WTC11 (cell line): Measurements from ENCODE around the gene AK3.

Source experiments
- E2F5 ChIP-seq: sonication (generic); formaldehyde crosslinking; IDR thresholded peaks from 2 replicates; pipeline ENCODE4 v1.8.1; 2022; ENCODE audit warnings: mild to moderate bottlenecking, moderate library complexity, missing genetic modification reagents
- ELF4 ChIP-seq: sonication (generic); formaldehyde crosslinking; IDR thresholded peaks from 2 replicates; pipeline ENCODE4 v1.8.1; 2022; ENCODE audit warnings: low read depth, mild to moderate bottlenecking, moderate library complexity, missing genetic modification reagents
- HMGXB4 ChIP-seq: sonication (generic); formaldehyde crosslinking; IDR thresholded peaks from 2 replicates; pipeline ENCODE4 v1.8.1; 2023; ENCODE audit warnings: mild to moderate bottlenecking, moderate library complexity, missing genetic modification reagents
- ZNF219 ChIP-seq: sonication (generic); formaldehyde crosslinking; IDR thresholded peaks from 2 replicates; pipeline ENCODE4 v1.8.0; 2023; ENCODE audit warnings: missing genetic modification reagents, mild to moderate bottlenecking, borderline replicate concordance
- TF ChIP-seq, protein P1 (sequence below): fragments of 200-600 bp; IDR thresholded peaks from 2 replicates; pipeline ENCODE4 v1.8.0; 2022; ENCODE audit warnings: antibody characterized with exemption
- TF ChIP-seq, protein P2 (sequence below): sonication (generic); formaldehyde crosslinking; IDR thresholded peaks from 2 replicates; pipeline ENCODE4 v1.8.1; 2023; ENCODE audit warnings: mild to moderate bottlenecking, missing genetic modification reagents
- TF ChIP-seq, protein P3 (sequence below): sonication (generic); formaldehyde crosslinking; IDR thresholded peaks from 2 replicates; pipeline ENCODE4 v1.8.0; 2022; ENCODE audit warnings: mild to moderate bottlenecking, missing genetic modification reagents

- TF ChIP-seq, protein P1, sequence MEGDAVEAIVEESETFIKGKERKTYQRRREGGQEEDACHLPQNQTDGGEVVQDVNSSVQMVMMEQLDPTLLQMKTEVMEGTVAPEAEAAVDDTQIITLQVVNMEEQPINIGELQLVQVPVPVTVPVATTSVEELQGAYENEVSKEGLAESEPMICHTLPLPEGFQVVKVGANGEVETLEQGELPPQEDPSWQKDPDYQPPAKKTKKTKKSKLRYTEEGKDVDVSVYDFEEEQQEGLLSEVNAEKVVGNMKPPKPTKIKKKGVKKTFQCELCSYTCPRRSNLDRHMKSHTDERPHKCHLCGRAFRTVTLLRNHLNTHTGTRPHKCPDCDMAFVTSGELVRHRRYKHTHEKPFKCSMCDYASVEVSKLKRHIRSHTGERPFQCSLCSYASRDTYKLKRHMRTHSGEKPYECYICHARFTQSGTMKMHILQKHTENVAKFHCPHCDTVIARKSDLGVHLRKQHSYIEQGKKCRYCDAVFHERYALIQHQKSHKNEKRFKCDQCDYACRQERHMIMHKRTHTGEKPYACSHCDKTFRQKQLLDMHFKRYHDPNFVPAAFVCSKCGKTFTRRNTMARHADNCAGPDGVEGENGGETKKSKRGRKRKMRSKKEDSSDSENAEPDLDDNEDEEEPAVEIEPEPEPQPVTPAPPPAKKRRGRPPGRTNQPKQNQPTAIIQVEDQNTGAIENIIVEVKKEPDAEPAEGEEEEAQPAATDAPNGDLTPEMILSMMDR, result no peak
- TF ChIP-seq ELF4 (CRISPR knock-in tag), result no peak
- TF ChIP-seq, protein P2, sequence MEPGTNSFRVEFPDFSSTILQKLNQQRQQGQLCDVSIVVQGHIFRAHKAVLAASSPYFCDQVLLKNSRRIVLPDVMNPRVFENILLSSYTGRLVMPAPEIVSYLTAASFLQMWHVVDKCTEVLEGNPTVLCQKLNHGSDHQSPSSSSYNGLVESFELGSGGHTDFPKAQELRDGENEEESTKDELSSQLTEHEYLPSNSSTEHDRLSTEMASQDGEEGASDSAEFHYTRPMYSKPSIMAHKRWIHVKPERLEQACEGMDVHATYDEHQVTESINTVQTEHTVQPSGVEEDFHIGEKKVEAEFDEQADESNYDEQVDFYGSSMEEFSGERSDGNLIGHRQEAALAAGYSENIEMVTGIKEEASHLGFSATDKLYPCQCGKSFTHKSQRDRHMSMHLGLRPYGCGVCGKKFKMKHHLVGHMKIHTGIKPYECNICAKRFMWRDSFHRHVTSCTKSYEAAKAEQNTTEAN (CRISPR knock-in tag), result no peak
- TF ChIP-seq ZNF219 (CRISPR knock-in tag), result no peak
- TF ChIP-seq E2F5 (CRISPR knock-in tag), result no peak
- TF ChIP-seq, protein P3, sequence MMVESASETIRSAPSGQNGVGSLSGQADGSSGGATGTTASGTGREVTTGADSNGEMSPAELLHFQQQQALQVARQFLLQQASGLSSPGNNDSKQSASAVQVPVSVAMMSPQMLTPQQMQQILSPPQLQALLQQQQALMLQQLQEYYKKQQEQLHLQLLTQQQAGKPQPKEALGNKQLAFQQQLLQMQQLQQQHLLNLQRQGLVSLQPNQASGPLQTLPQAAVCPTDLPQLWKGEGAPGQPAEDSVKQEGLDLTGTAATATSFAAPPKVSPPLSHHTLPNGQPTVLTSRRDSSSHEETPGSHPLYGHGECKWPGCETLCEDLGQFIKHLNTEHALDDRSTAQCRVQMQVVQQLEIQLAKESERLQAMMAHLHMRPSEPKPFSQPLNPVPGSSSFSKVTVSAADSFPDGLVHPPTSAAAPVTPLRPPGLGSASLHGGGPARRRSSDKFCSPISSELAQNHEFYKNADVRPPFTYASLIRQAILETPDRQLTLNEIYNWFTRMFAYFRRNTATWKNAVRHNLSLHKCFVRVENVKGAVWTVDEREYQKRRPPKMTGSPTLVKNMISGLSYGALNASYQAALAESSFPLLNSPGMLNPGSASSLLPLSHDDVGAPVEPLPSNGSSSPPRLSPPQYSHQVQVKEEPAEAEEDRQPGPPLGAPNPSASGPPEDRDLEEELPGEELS (CRISPR knock-in tag), result no peak
- TF ChIP-seq HMGXB4 (CRISPR knock-in tag), result no peak
These were observed 1.2 kb upstream of the AK3 start for GRCh38 chr9:4742246-4742645.
